Keratinocyte (primary cell): ENCODE measurements around the gene GATA3. TPM values are rescaled to one million over a fixed set of nuclear protein-coding genes. Genes with fewer than 3 reads are reported as not detected.
A peak's percentile ranks its signal among the peaks of the same experiment; 100 is the strongest.

Experiments used
- DNase-seq: peaks from one replicate; pipeline ENCODE4 v3.0.0-alpha.2; 2011; ENCODE audit warnings: low read depth, missing footprints, low spot score
- FAIRE-seq: peaks from 2 replicates; lab custom pipeline; 2011; peaks lifted over from hg19 to GRCh38; lab: Jason Lieb, UNC
- H2AFZ ChIP-seq: 2 replicates; pipeline ENCODE4 v1.6.0; 2012; ENCODE audit warnings: low read length, control low read depth, inconsistent platforms; ENCODE audit not compliant: control insufficient read depth
- H3K27ac ChIP-seq: 2 replicates; pipeline ENCODE4 v1.5.1; 2011; ENCODE audit warnings: low read length; ENCODE audit not compliant: control insufficient read depth, insufficient read depth
- H3K27me3 ChIP-seq: 3 replicates; pipeline ENCODE4 v1.6.0; 2011; ENCODE audit warnings: low read length; ENCODE audit not compliant: control insufficient read depth, insufficient read depth; ENCODE audit errors: extremely low read depth
- H3K36me3 ChIP-seq, 2 experiments: 2 replicates in 1 of 2; 3 replicates in 1 of 2; pipeline ENCODE4 v1.5.1; 2011; ENCODE audit warnings: low read length in 2 of 2, mild to moderate bottlenecking in 1 of 2; ENCODE audit not compliant: control insufficient read depth in 2 of 2, insufficient read depth in 2 of 2; ENCODE audit errors: extremely low read depth in 1 of 2
- H3K4me1 ChIP-seq: 3 replicates; pipeline ENCODE4 v1.5.1; 2011; ENCODE audit warnings: low read length; ENCODE audit not compliant: control insufficient read depth, insufficient read depth; ENCODE audit errors: extremely low read depth
- H3K4me2 ChIP-seq: 3 replicates; pipeline ENCODE4 v1.6.0; 2011; ENCODE audit warnings: low read depth, low read length; ENCODE audit not compliant: control insufficient read depth, insufficient read depth; ENCODE audit errors: extremely low read depth
- H3K4me3 ChIP-seq, 3 experiments: fragments of 200-600 bp in 1 of 3; sonication (generic) in 1 of 3; 2 replicates in 2 of 3; 3 replicates in 1 of 3; pipeline ENCODE4 v1.5.1; 2011 to 2016; ENCODE audit warnings: low read length in 3 of 3, mild to moderate bottlenecking in 3 of 3, control low read depth in 2 of 3, inconsistent platforms in 1 of 3, low read depth in 1 of 3, mixed read lengths in 1 of 3, mixed run types in 1 of 3, moderate library complexity in 1 of 3; ENCODE audit not compliant: control insufficient read depth in 2 of 3, insufficient read depth in 2 of 3; ENCODE audit errors: extremely low read depth in 1 of 3
- H3K79me2 ChIP-seq: 2 replicates; pipeline ENCODE4 v1.6.0; 2012; ENCODE audit warnings: low read length; ENCODE audit not compliant: control insufficient read depth, insufficient read depth
- H3K9ac ChIP-seq: 3 replicates; pipeline ENCODE4 v1.6.0; 2011; ENCODE audit warnings: low read length; ENCODE audit not compliant: control insufficient read depth, insufficient read depth; ENCODE audit errors: extremely low read depth
- H3K9me1 ChIP-seq: 3 replicates; pipeline ENCODE4 v1.6.0; 2011; ENCODE audit warnings: low read length; ENCODE audit not compliant: control insufficient read depth, insufficient read depth; ENCODE audit errors: extremely low read depth
- H3K9me3 ChIP-seq: 2 replicates; pipeline ENCODE4 v1.5.1; 2012; ENCODE audit warnings: low read depth, low read length; ENCODE audit not compliant: control insufficient read depth
- H4K20me1 ChIP-seq: 3 replicates; pipeline ENCODE4 v1.6.0; 2011; ENCODE audit warnings: low read length; ENCODE audit not compliant: control insufficient read depth, insufficient read depth; ENCODE audit errors: extremely low read depth
- CTCF ChIP-seq, 3 experiments: IDR thresholded peaks in 1 of 3; conservative IDR thresholded peaks in 1 of 3; optimal IDR thresholded peaks in 1 of 3; 2 replicates in 2 of 3; 3 replicates in 1 of 3; pipeline versions ENCODE3 to v1.5.1; 2011; ENCODE audit warnings: low read length in 3 of 3, mild to moderate bottlenecking in 3 of 3, moderate library complexity in 2 of 3, control low read depth in 1 of 3, inconsistent platforms in 1 of 3; ENCODE audit not compliant: insufficient read depth in 2 of 3; ENCODE audit errors: extremely low read depth in 1 of 3
- EZH2 ChIP-seq: IDR thresholded peaks from one replicate; pipeline ENCODE4 v1.6.1; 2012; ENCODE audit warnings: inconsistent platforms, mild to moderate bottlenecking, low read length, moderate library complexity
- dilution Hi-C: fragments of 300-500 bp; cut with MboI; formaldehyde crosslinking; loops from one replicate; pipeline ENCODE4 v1.7.0; 2020; ENCODE audit warnings: low sequenced_read_pairs; ENCODE audit not compliant: extremely low pct_ligation_motif_present
- polyA plus RNA-seq, 5 experiments: library from polyadenylated mRNA; depleted of rRNA in 3 of 5; stranded (reverse) in 3 of 5; stranded (forward) in 1 of 5; unstranded in 1 of 5; fragments of >200 nt; gene quantifications; 1 replicate in 1 of 5; 2 replicates in 3 of 5; 3 replicates in 1 of 5; pipeline versions ENCODE4 v1.2.1 to v1.2.3, GENCODE V29; 2011 to 2012; ENCODE audit warnings: missing spikeins in 2 of 5, low read depth in 1 of 5, low replicate concordance in 1 of 5

Gene GATA3
- polyA plus RNA-seq, 1 donor (not counting 4 experiments of a cell fraction or from before 2014, with no cell fraction given), result 4.0 TPM

- dilution Hi-C loops, result no loop called here
- no peak overlapping the region for H2AFZ ChIP-seq
- no peak for FAIRE-seq
Observed at GRCh38 chr10:8112230-8112905, 57.9 kb downstream of the GATA3 start.

GRCh38 chr10:8112942-8113442 is 58.5 kb downstream of the GATA3 start:
- no peaks in the 10 kb centered on the region for H3K9me3 ChIP-seq
- H3K27ac ChIP-seq, result no peak overlapping the region
- H3K9me1 ChIP-seq, result no peaks in the 10 kb centered on the region
- no peak overlapping the region for H3K4me3 ChIP-seq
- no peaks in the 10 kb centered on the region for H3K27me3 ChIP-seq
- H3K79me2 ChIP-seq, result no peaks in the 10 kb centered on the region
- DNase-seq (no peak), FAIRE-seq (peak; percentile 43)
- H3K4me2 ChIP-seq, result no peak overlapping the region
- H3K4me1 ChIP-seq, result no peaks in the 10 kb centered on the region
- no peak overlapping the region for H3K9ac ChIP-seq
- TF ChIP-seq CTCF (optimal IDR thresholded peaks at IDR 0.05 in 1 of 3, IDR thresholded peaks at IDR 0.05 in 1 of 3, conservative IDR thresholded peaks at IDR 0.05 in 1 of 3; ENCODE audit: extremely low read depth in 1 of 3, insufficient read depth in 2 of 3, low read length in 3 of 3), result no peak
- dilution Hi-C loops, result no loop called here
- no peaks in the 10 kb centered on the region for H3K36me3 ChIP-seq
- no peak overlapping the region for H2AFZ ChIP-seq
- no peaks in the 10 kb centered on the region for H4K20me1 ChIP-seq

More at GRCh38 chr10:8112230-8112905, 57.9 kb downstream of the GATA3 start:
- no peak overlapping the region for H3K9ac ChIP-seq
- no peaks in the 10 kb centered on the region for H3K36me3 ChIP-seq
- H3K79me2 ChIP-seq, result no peaks in the 10 kb centered on the region
- H3K27me3 ChIP-seq, result no peaks in the 10 kb centered on the region
- no peaks in the 10 kb centered on the region for H3K9me3 ChIP-seq
- no peak overlapping the region for H3K4me2 ChIP-seq
- TF ChIP-seq EZH2, result no peak
- no peak for TF ChIP-seq CTCF (optimal IDR thresholded peaks at IDR 0.05 in 1 of 3, IDR thresholded peaks at IDR 0.05 in 1 of 3, conservative IDR thresholded peaks at IDR 0.05 in 1 of 3; ENCODE audit: extremely low read depth in 1 of 3, insufficient read depth in 2 of 3, low read length in 3 of 3)
- H3K4me1 ChIP-seq, result no peaks in the 10 kb centered on the region
- no peak overlapping the region for H3K4me3 ChIP-seq
- H3K27ac ChIP-seq, result no peak overlapping the region
- H3K9me1 ChIP-seq, result no peaks in the 10 kb centered on the region
- no peaks in the 10 kb centered on the region for H4K20me1 ChIP-seq
- DNase-seq, result no peak
